HCT116 (cell line): ENCODE data around the gene ZNF91. TPM values are rescaled to one million over a fixed set of nuclear protein-coding genes. Genes with fewer than 3 reads are reported as not detected.
A peak's percentile ranks its signal among the peaks of the same experiment; 100 is the strongest.

Source experiments
- ATAC-seq: fragments of 200-7000 bp; cut with Tn5 transposase; 2 replicates; pipeline ENCODE4 v1.9.1; 2020; ENCODE audit warnings: mild to moderate bottlenecking, moderate library complexity
- BruUV-seq: library from RNA; stranded (reverse); fragments of 400-500 nt; replicated peaks from 2 replicates; lab custom pipeline; 2021; lab: Mats Ljungman, UMichigan
- CTCF ChIA-PET: fragments of 300-600 bp; sonication (Branson Sonifier 250); formaldehyde crosslinking; loops from one replicate; lab custom pipeline; 2021; ENCODE audit warnings: antibody characterized with exemption; lab: Charles Lee
- POLR2A ChIA-PET: fragments of 300-600, 350-600 bp; sonication (Branson Sonifier 250); formaldehyde crosslinking; loops from one replicate; lab custom pipeline; 2021; ENCODE audit warnings: antibody characterized with exemption; lab: Charles Lee
- RAD21 ChIA-PET, 2 experiments: fragments of 300-600 bp; sonication (Branson Sonifier 250); formaldehyde crosslinking; loops; one replicate each; lab custom pipeline; 2023; ENCODE audit warnings: low total read pairs in 2 of 2; ENCODE audit not compliant: uncharacterized antibody in 2 of 2, unreplicated experiment in 2 of 2, low non-redundant PET in 1 of 2; lab: Charles Lee
- DNase-seq: peaks from one replicate; pipeline ENCODE4 v3.0.0-alpha.2; 2010; ENCODE audit warnings: low read depth, low spot score
- H2AFZ ChIP-seq: fragments of 200-600 bp; shearing (Covaris generic), sonication (generic); 2 replicates; pipeline ENCODE4 v1.6.1; 2017; ENCODE audit warnings: low read depth, mixed run types, mixed read lengths, antibody characterized with exemption, low read length; ENCODE audit not compliant: poor library complexity, severe bottlenecking
- H3K27ac ChIP-seq: 2 replicates; pipeline ENCODE4 v1.5.1; 2012; ENCODE audit warnings: low read depth, low read length
- H3K27me3 ChIP-seq: fragments of 200-600 bp; sonication (generic); 2 replicates; pipeline ENCODE4 v1.6.1; 2016; ENCODE audit warnings: mixed run types, low read length, mixed read lengths; ENCODE audit not compliant: insufficient read depth
- H3K36me3 ChIP-seq, 2 experiments: fragments of 200-500 bp in 1 of 2; fragments of 200-600 bp in 1 of 2; sonication (Bioruptor generic) in 1 of 2; sonication (generic) in 1 of 2; 2 replicates each; pipeline versions ENCODE4 v1.5.1 to v1.6.1; 2014 to 2016; ENCODE audit warnings: low read length in 2 of 2, inconsistent platforms in 1 of 2, mixed read lengths in 1 of 2, mixed run types in 1 of 2; ENCODE audit not compliant: insufficient read depth in 2 of 2, control insufficient read depth in 1 of 2
- H3K4me1 ChIP-seq, 2 experiments: fragments of 200-600 bp in 1 of 2; sonication (generic) in 1 of 2; 2 replicates each; pipeline versions ENCODE4 v1.5.1 to v1.6.1; 2012 to 2017; ENCODE audit warnings: low read length in 2 of 2, inconsistent platforms in 1 of 2, mild to moderate bottlenecking in 1 of 2, mixed read lengths in 1 of 2, mixed run types in 1 of 2, moderate library complexity in 1 of 2; ENCODE audit not compliant: insufficient read depth in 2 of 2, control insufficient read depth in 1 of 2
- H3K4me2 ChIP-seq: fragments of 200-600 bp; sonication (generic); 2 replicates; pipeline ENCODE4 v1.6.1; 2017; ENCODE audit warnings: mixed run types, low read length, mixed read lengths
- H3K4me3 ChIP-seq, 2 experiments: fragments of 200-600 bp in 1 of 2; sonication (generic) in 1 of 2; replicated peaks in 1 of 2; 2 replicates each; pipeline ENCODE4 v1.5.1; 2011 to 2016; ENCODE audit warnings: low read length in 2 of 2, control low read depth in 1 of 2, low read depth in 1 of 2, mild to moderate bottlenecking in 1 of 2, mixed read lengths in 1 of 2, mixed run types in 1 of 2
- H3K79me2 ChIP-seq: fragments of 200-600 bp; sonication (generic); 2 replicates; pipeline ENCODE4 v1.6.1; 2017; ENCODE audit warnings: mild to moderate bottlenecking, mixed run types, low read length, moderate library complexity, mixed read lengths; ENCODE audit not compliant: insufficient read depth
- H3K9ac ChIP-seq: fragments of 200-600 bp; sonication (generic); 2 replicates; pipeline ENCODE4 v1.6.1; 2016; ENCODE audit warnings: low read length, mixed read lengths
- H3K9me2 ChIP-seq: fragments of 200-600 bp; sonication (generic), shearing (Covaris generic); 2 replicates; pipeline ENCODE4 v1.6.1; 2017; ENCODE audit warnings: mixed run types, mild to moderate bottlenecking, moderate library complexity; ENCODE audit not compliant: insufficient read depth
- H3K9me3 ChIP-seq, 2 experiments: fragments of 200-500 bp in 1 of 2; fragments of 200-600 bp in 1 of 2; sonication (Bioruptor generic) in 1 of 2; sonication (generic) in 1 of 2; 2 replicates each; pipeline ENCODE4 v1.6.1; 2014 to 2017; ENCODE audit warnings: low read length in 2 of 2, mixed read lengths in 2 of 2, inconsistent platforms in 1 of 2, low read depth in 1 of 2, mild to moderate bottlenecking in 1 of 2, mixed run types in 1 of 2, moderate library complexity in 1 of 2; ENCODE audit not compliant: control insufficient read depth in 1 of 2, insufficient read depth in 1 of 2
- H4K20me1 ChIP-seq: fragments of 200-600 bp; sonication (generic), shearing (Covaris generic); 2 replicates; pipeline ENCODE4 v1.6.1; 2017; ENCODE audit warnings: mixed run types, mild to moderate bottlenecking, moderate library complexity; ENCODE audit not compliant: insufficient read depth
- CBX3 ChIP-seq: IDR thresholded peaks from 2 replicates; pipeline ENCODE4 v1.6.1; 2012; ENCODE audit warnings: low read depth
- CEBPB ChIP-seq: IDR thresholded peaks from 2 replicates; pipeline ENCODE4 v1.6.1; 2012; ENCODE audit warnings: low read depth
- CTCF ChIP-seq, 3 experiments: fragments of 200-600 bp in 1 of 3; sonication (generic) in 1 of 3; IDR thresholded peaks in 2 of 3; conservative IDR thresholded peaks in 1 of 3; 2 replicates each; pipeline ENCODE4 v1.5.1; 2012 to 2017; ENCODE audit warnings: low read depth in 2 of 3, low read length in 2 of 3, antibody characterized with exemption in 1 of 3, borderline replicate concordance in 1 of 3, control low read depth in 1 of 3, mild to moderate bottlenecking in 1 of 3, mixed read lengths in 1 of 3, mixed run types in 1 of 3, moderate library complexity in 1 of 3; ENCODE audit not compliant: insufficient read depth in 1 of 3
- EGR1 ChIP-seq: IDR thresholded peaks from 2 replicates; pipeline ENCODE4 v1.6.1; 2012; ENCODE audit warnings: low read depth
- ELF1 ChIP-seq: IDR thresholded peaks from 2 replicates; pipeline ENCODE4 v1.6.1; 2012; ENCODE audit warnings: low read depth, borderline replicate concordance
- EZH2 ChIP-seq: fragments of 200-600 bp; sonication (generic); IDR thresholded peaks from 2 replicates; pipeline ENCODE4 v1.6.1; 2017; ENCODE audit warnings: antibody characterized with exemption, mixed run types
- EZH2phosphoT487 ChIP-seq: fragments of 200-600 bp; IDR thresholded peaks from 2 replicates; pipeline ENCODE4 v1.6.1; 2018; ENCODE audit warnings: antibody characterized with exemption, borderline replicate concordance
- FOSL1 ChIP-seq: IDR thresholded peaks from 2 replicates; pipeline ENCODE4 v1.6.1; 2012; ENCODE audit warnings: low read depth
- JUND ChIP-seq: IDR thresholded peaks from 2 replicates; pipeline ENCODE4 v1.6.1; 2012
- MAX ChIP-seq: IDR thresholded peaks from 2 replicates; pipeline ENCODE4 v1.6.1; 2012
- POLR2A ChIP-seq: IDR thresholded peaks from 2 replicates; pipeline ENCODE4 v1.7.0; 2011; ENCODE audit warnings: borderline replicate concordance; ENCODE audit not compliant: insufficient read depth, insufficient read length; ENCODE audit errors: extremely low read depth
- RAD21 ChIP-seq: IDR thresholded peaks from 2 replicates; pipeline ENCODE4 v1.6.1; 2012; ENCODE audit warnings: low read depth, mild to moderate bottlenecking
- SP1 ChIP-seq: IDR thresholded peaks from 2 replicates; pipeline ENCODE4 v1.6.1; 2012; ENCODE audit warnings: low read depth
- SRF ChIP-seq: IDR thresholded peaks from 2 replicates; pipeline ENCODE4 v1.6.1; 2012; ENCODE audit warnings: low read depth
- TCF7L2 ChIP-seq: IDR thresholded peaks from 2 replicates; pipeline ENCODE4 v1.7.0; 2011; ENCODE audit warnings: borderline replicate concordance, inconsistent platforms; ENCODE audit not compliant: insufficient read depth, insufficient read length; ENCODE audit errors: extremely low read depth
- ZBTB33 ChIP-seq: IDR thresholded peaks from 2 replicates; pipeline ENCODE4 v1.6.1; 2011; ENCODE audit warnings: mild to moderate bottlenecking, low read length, moderate library complexity; ENCODE audit not compliant: insufficient replicate concordance; ENCODE audit errors: extremely low read depth
- ZNF274 ChIP-seq: fragments of 200-500 bp; sonication (Bioruptor generic); IDR thresholded peaks from 2 replicates; pipeline ENCODE4 v1.6.1; 2014; ENCODE audit warnings: mild to moderate bottlenecking, low read depth, low read length, inconsistent platforms
- intact Hi-C: fragments of 100-400 bp; cut with micrococcal nuclease; formaldehyde crosslinking; loops from 2 replicates; pipeline ENCODE4 v1.10.0; 2022
- total RNA-seq: library from RNA; stranded (reverse); gene quantifications from one replicate; pipeline ENCODE4 v1.2.1, GENCODE V29; 2021; ENCODE audit not compliant: unreplicated experiment

The ZNF91 gene
- total RNA-seq, 1 experiment from 2014 or later, result 12.3 TPM

GRCh38 chr19:23439623-23440022, 44.4 kb upstream of the ZNF91 start:
- no TSS peak for BruUV-seq
- H3K9ac ChIP-seq, result no peak overlapping the region
- H3K79me2 ChIP-seq, result no peaks in the 10 kb centered on the region
- no peak for DNase-seq
- no peak for ATAC-seq
- no peak overlapping the region for H3K27ac ChIP-seq
- no peaks in the 10 kb centered on the region for H3K4me1 ChIP-seq
- ChIA-PET POLR2A (no interaction called here), RAD21 (no interaction called here), CTCF (no interaction called here)
- H3K4me3 ChIP-seq, result no peak overlapping the region
- intact Hi-C loops, result no loop called here
- H3K9me2 ChIP-seq, result no peaks in the 10 kb centered on the region
- H3K27me3 ChIP-seq, result no peaks in the 10 kb centered on the region
- peaks cover 10 to 19% of the 10 kb centered on the region in 2 experiments; a peak in 2 of 4 replicates for H3K9me3 ChIP-seq
- no peak overlapping the region for H3K4me2 ChIP-seq
- H2AFZ ChIP-seq, result no peak overlapping the region
- TF ChIP-seq CBX3 (no peak), MAX (no peak), CTCF (IDR thresholded peaks at IDR 0.05 in 2 of 3, conservative IDR thresholded peaks at IDR 0.05 in 1 of 3; ENCODE audit: borderline replicate concordance in 1 of 3, insufficient read depth in 1 of 3, low read depth in 2 of 3, low read length in 2 of 3) (peak in 2 of 3 experiments; percentile 33 to 45; a peak in 4 of 6 replicates), EZH2phosphoT487 (no peak), TCF7L2 (no peak), RAD21 (no peak)
- H4K20me1 ChIP-seq, result no peaks in the 10 kb centered on the region
- H3K36me3 ChIP-seq, result no peaks in the 10 kb centered on the region

- H3K36me3 ChIP-seq, result no peaks in the 10 kb centered on the region
- H4K20me1 ChIP-seq, result no peaks in the 10 kb centered on the region
- H3K4me3 ChIP-seq, result no peak overlapping the region
- H3K9me2 ChIP-seq, result no peaks in the 10 kb centered on the region
- CTCF ChIA-PET, result no interaction called here
- POLR2A ChIA-PET, result no interaction called here
- ATAC-seq, result no peak
- H3K4me2 ChIP-seq, result no peak overlapping the region
- TF ChIP-seq FOSL1 (no peak), ELF1 (no peak), CEBPB (no peak), SP1 (no peak), ZNF274 (no peak), SRF (no peak), ZBTB33 (no peak), JUND (no peak), EZH2 (no peak), EGR1 (no peak), POLR2A (no peak)
- BruUV-seq, result no TSS peak
- no peak overlapping the region for H3K27ac ChIP-seq
- H3K4me1 ChIP-seq, result no peaks in the 10 kb centered on the region
- H3K9me3 ChIP-seq, result peaks cover 10 to 19% of the 10 kb centered on the region in 2 experiments; a peak in 2 of 4 replicates
- RAD21 ChIA-PET, result no interaction called here
- H2AFZ ChIP-seq, result no peak overlapping the region
- H3K27me3 ChIP-seq, result no peaks in the 10 kb centered on the region
- no peaks in the 10 kb centered on the region for H3K79me2 ChIP-seq
- DNase-seq, result no peak
- intact Hi-C loops, result no loop called here
- no peak overlapping the region for H3K9ac ChIP-seq
These were observed 42.6 kb upstream of the ZNF91 start for GRCh38 chr19:23437901-23438300.
